Sigmoid colon (tissue), 7 donors: ENCODE data around the gene KPNA6. TPM values are rescaled to one million over a fixed set of nuclear protein-coding genes. Genes with fewer than 3 reads are reported as not detected.
"Not testable (repeated sequence)": the region's sequence is repeated elsewhere in the genome, so short reads cannot be mapped to it uniquely, and the experiment has no call there.

ENCODE experiments used
- DNase-seq: peaks from one replicate; pipeline ENCODE4 v3.0.0-alpha.2; 2019
- H3K27ac ChIP-seq, 4 donors: fragments of 200-600 bp; sonication (generic); one replicate each; pipeline ENCODE4 v1.5.1; 2016 to 2019; ENCODE audit warnings: mild to moderate bottlenecking in 1 of 4
- H3K27me3 ChIP-seq, 3 donors: fragments of 200-600 bp; sonication (generic); one replicate each; pipeline ENCODE4 v1.5.1; 2019; ENCODE audit warnings: mild to moderate bottlenecking in 1 of 3
- H3K36me3 ChIP-seq, 4 donors: fragments of 200-600 bp; sonication (generic); one replicate each; pipeline ENCODE4 v1.5.1; 2016 to 2019
- H3K4me1 ChIP-seq, 4 donors: fragments of 200-600 bp; sonication (generic); one replicate each; pipeline ENCODE4 v1.5.1; 2017 to 2019
- H3K4me3 ChIP-seq, 4 donors: fragments of 200-600 bp; sonication (generic); one replicate each; pipeline ENCODE4 v1.5.1; 2017 to 2019; ENCODE audit warnings: mild to moderate bottlenecking in 2 of 4, moderate library complexity in 1 of 4
- H3K9me3 ChIP-seq, 4 donors: fragments of 200-600 bp in 3 of 4; sonication (generic) in 3 of 4; one replicate each; pipeline versions ENCODE4 v1.5.1 to v1.6.1; 2013 to 2019
- EP300 ChIP-seq, 4 donors: sonication (generic); formaldehyde crosslinking; IDR thresholded peaks; one replicate each; pipeline ENCODE4 v1.6.1; 2017; ENCODE audit warnings: antibody characterized with exemption in 4 of 4
- POLR2A ChIP-seq, 2 donors: fragments of 450-650 bp; IDR thresholded peaks; one replicate each; pipeline ENCODE4 v1.6.1; 2016; ENCODE audit warnings: antibody characterized with exemption in 2 of 2, mild to moderate bottlenecking in 2 of 2, moderate library complexity in 2 of 2
- POLR2AphosphoS5 ChIP-seq, 4 donors: sonication (generic); formaldehyde crosslinking; IDR thresholded peaks; one replicate each; pipeline ENCODE4 v1.6.1; 2017; ENCODE audit warnings: antibody characterized with exemption in 4 of 4
- WGBS, 2 donors: extraction: QIAGEN DNeasy Blood & Tissue Kit; methylation state at CpG; one replicate each; pipeline ENCODE4 v1.1.7; 2013; 5-methylcytosine and 5-hydroxymethylcytosine counted together
- intact Hi-C: fragments of 100-400 bp; cut with DNase I; formaldehyde crosslinking; loops from one replicate; pipeline ENCODE4 v1.15.1; 2023
- polyA plus RNA-seq, 3 donors: library from polyadenylated mRNA; stranded (reverse); fragments of 200-250 nt; gene quantifications; one replicate each; pipeline ENCODE4 v1.2.3, GENCODE V29; 2013
- total RNA-seq, 4 donors: library from RNA; depleted of rRNA; stranded (reverse); fragments of >200 nt; gene quantifications; one replicate each; pipeline ENCODE4 v1.1.0, GENCODE V29; 2016
- TF ChIP-seq, protein P1 (sequence below), 4 experiments: fragments of 450-650 bp in 3 of 4; fragments of 200-600 bp in 1 of 4; IDR thresholded peaks; one replicate each; pipeline ENCODE4 v1.5.1; 2016 to 2019; ENCODE audit warnings: antibody characterized with exemption in 4 of 4, mild to moderate bottlenecking in 3 of 4, moderate library complexity in 2 of 4
- donor health status: healthy with polysubstance abuse.
- donor health status: Bipolar disorder and iron deficiency.
- donor health status: healthy.

KPNA6 gene
- total and polyA plus RNA-seq, 7 donors: 6.0 to 47.0 (median 33.4) TPM

GRCh38 chr1:32111040-32111623, 3.3 kb downstream of the KPNA6 start:
- intact Hi-C loops: no loop called here
- Histone ChIP-seq H3K9me3 (no peaks in the 10 kb centered on the region), H3K36me3 (no peaks in the 10 kb centered on the region), H3K4me1 (peaks cover 0 to 60% (median 60%) of the 10 kb centered on the region in 4 donors), H3K27me3 (no peaks in the 10 kb centered on the region), H3K4me3 (no peak overlapping the region), H3K27ac (no peak overlapping the region)
- DNase-seq: no peak
- WGBS, 2 donors: 74 to 76% methylated on average over 2 of the region's 2 CpGs
- TF ChIP-seq POLR2A (IDR thresholded peaks at IDR 0.05) (no peak), EP300 (IDR thresholded peaks at IDR 0.05) (no peak), POLR2AphosphoS5 (IDR thresholded peaks at IDR 0.05) (no peak)
- TF ChIP-seq, protein P1, sequence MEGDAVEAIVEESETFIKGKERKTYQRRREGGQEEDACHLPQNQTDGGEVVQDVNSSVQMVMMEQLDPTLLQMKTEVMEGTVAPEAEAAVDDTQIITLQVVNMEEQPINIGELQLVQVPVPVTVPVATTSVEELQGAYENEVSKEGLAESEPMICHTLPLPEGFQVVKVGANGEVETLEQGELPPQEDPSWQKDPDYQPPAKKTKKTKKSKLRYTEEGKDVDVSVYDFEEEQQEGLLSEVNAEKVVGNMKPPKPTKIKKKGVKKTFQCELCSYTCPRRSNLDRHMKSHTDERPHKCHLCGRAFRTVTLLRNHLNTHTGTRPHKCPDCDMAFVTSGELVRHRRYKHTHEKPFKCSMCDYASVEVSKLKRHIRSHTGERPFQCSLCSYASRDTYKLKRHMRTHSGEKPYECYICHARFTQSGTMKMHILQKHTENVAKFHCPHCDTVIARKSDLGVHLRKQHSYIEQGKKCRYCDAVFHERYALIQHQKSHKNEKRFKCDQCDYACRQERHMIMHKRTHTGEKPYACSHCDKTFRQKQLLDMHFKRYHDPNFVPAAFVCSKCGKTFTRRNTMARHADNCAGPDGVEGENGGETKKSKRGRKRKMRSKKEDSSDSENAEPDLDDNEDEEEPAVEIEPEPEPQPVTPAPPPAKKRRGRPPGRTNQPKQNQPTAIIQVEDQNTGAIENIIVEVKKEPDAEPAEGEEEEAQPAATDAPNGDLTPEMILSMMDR (IDR thresholded peaks at IDR 0.05): no peak

GRCh38 chr1:32111789-32112188, 3.9 kb downstream of the KPNA6 start:
- H3K9me3 ChIP-seq: no peaks in the 10 kb centered on the region
- no peak overlapping the region for H3K4me3 ChIP-seq
- H3K36me3 ChIP-seq: no peaks in the 10 kb centered on the region
- no peak overlapping the region for H3K27ac ChIP-seq
- H3K27me3 ChIP-seq: no peaks in the 10 kb centered on the region
- TF ChIP-seq, protein P1 (IDR thresholded peaks at IDR 0.05): no peak
- TF ChIP-seq POLR2AphosphoS5 (IDR thresholded peaks at IDR 0.05) (no peak), POLR2A (IDR thresholded peaks at IDR 0.05) (no peak), EP300 (IDR thresholded peaks at IDR 0.05) (no peak)
- H3K4me1 ChIP-seq: peaks cover 0 to 67% (median 66%) of the 10 kb centered on the region in 4 donors
- intact Hi-C loops: no loop called here
- DNase-seq: no peak

DNA sequence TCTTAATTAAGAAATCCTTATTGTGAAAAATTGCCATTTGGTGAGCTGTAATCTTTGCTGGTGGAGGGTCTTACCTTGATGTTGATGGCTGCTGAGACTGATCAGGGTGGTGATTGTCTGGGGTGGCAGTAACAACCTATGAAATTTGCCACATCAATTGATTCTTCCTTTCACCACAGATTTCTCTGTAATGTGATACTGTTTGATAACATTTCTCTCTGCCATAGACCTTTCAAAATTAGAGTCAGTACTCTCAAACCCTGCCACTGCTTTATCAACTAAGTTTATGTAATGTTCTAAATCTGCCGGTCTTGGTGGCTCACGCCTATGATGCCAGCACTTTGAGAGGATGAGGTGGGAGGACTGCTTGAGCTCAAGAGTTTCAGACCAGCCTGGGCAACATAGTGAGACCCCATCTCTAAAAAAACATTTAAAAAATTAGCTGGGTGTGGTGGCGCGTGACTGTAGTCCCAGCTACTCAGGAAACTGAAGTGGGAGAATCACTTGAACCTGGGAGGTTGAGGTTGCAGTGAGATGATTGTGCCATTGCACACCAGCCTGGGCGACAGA, 5.0 kb downstream of the KPNA6 start:
- H3K9me3 ChIP-seq: no peaks in the 10 kb centered on the region
- intact Hi-C loops: no loop called here
- H3K27ac ChIP-seq: no peak overlapping the region
- no peak for TF ChIP-seq EP300 (IDR thresholded peaks at IDR 0.05)
- TF ChIP-seq POLR2AphosphoS5 (IDR thresholded peaks at IDR 0.05): no peak
- TF ChIP-seq, protein P1 (IDR thresholded peaks at IDR 0.05): no peak
- no peak overlapping the region for H3K4me3 ChIP-seq
- H3K36me3 ChIP-seq: no peaks in the 10 kb centered on the region
- 75 to 89% methylated on average over 5 of the region's 5 CpGs for WGBS, 2 donors
- no peak for DNase-seq
- H3K27me3 ChIP-seq: no peaks in the 10 kb centered on the region
- H3K4me1 ChIP-seq: peaks cover 0 to 72% (median 62%) of the 10 kb centered on the region in 4 donors

DNA sequence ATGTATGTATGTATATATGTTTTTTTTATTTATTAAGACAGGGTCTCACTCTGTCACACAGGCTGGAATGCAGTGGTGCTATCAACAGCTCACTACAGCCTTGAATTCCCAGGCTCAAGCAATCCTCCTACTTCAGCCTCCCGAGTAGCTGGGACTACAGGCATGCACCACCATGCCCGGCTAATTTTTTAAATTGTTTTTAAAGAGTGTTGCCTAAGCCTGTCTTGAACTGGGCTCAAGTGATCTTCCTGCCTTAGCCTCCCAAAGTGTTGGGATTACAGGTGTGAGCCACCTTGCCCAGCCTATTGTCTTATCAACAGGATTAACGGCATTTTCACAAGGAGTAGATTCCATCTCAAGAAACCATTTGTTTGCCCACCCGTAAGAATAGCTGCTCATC, 5.6 kb downstream of the KPNA6 start:
- 92 to 94% methylated on average over 4 of the region's 4 CpGs for WGBS, 2 donors
- H3K36me3 ChIP-seq, H3K27ac ChIP-seq, H3K27me3 ChIP-seq, DNase-seq, H3K4me3 ChIP-seq, intact Hi-C loops, H3K9me3 ChIP-seq: not testable (repeated sequence)
- peaks cover 0 to 78% (median 62%) of the 10 kb centered on the region in 4 donors for H3K4me1 ChIP-seq

GRCh38 chr1:32114420-32114819, 6.6 kb downstream of the KPNA6 start:
- Histone ChIP-seq H3K4me3 (no peak overlapping the region), H3K27me3 (no peaks in the 10 kb centered on the region), H3K4me1 (peaks cover 0 to 72% (median 57%) of the 10 kb centered on the region in 4 donors), H3K36me3 (no peaks in the 10 kb centered on the region), H3K27ac (no peak overlapping the region), H3K9me3 (no peaks in the 10 kb centered on the region)
- intact Hi-C loops: no loop called here
- no peak for DNase-seq
- no peak for TF ChIP-seq POLR2A (IDR thresholded peaks at IDR 0.05)
- TF ChIP-seq EP300 (IDR thresholded peaks at IDR 0.05): no peak
- TF ChIP-seq, protein P1 (IDR thresholded peaks at IDR 0.05): no peak
- TF ChIP-seq POLR2AphosphoS5 (IDR thresholded peaks at IDR 0.05): no peak
- 72 to 74% methylated on average over 2 of the region's 2 CpGs for WGBS, 2 donors
